Measurements from ENCODE around the gene SPSB4.

The SPSB4 gene

GRCh38 chr3:141176775-141177174 is 125.6 kb downstream of the SPSB4 start:
- TF ChIP-seq CTCF (conservative IDR thresholded peaks at IDR 0.05; ENCODE audit: low read depth, low read length) = no peak
- H3K4me3 ChIP-seq (ENCODE audit: low read length) = no peak overlapping the region
- DNase-seq (ENCODE audit: low read depth) = no peak

GRCh38 chr3:141178026-141178425 is 126.9 kb downstream of the SPSB4 start:
- H3K4me3 ChIP-seq (ENCODE audit: low read length) = no peak overlapping the region
- no peak for DNase-seq (ENCODE audit: low read depth)
- TF ChIP-seq CTCF (conservative IDR thresholded peaks at IDR 0.05; ENCODE audit: low read depth, low read length) = no peak

GRCh38 chr3:141178551-141178950 is 127.4 kb downstream of the SPSB4 start:
- no peak for DNase-seq (ENCODE audit: low read depth)
- TF ChIP-seq CTCF (conservative IDR thresholded peaks at IDR 0.05; ENCODE audit: low read depth, low read length) = no peak
- H3K4me3 ChIP-seq (ENCODE audit: low read length) = no peak overlapping the region

GRCh38 chr3:141179983-141180382 is 128.8 kb downstream of the SPSB4 start:
- no peak for DNase-seq (ENCODE audit: low read depth)
- no peak overlapping the region for H3K4me3 ChIP-seq (ENCODE audit: low read length)
- no peak for TF ChIP-seq CTCF (conservative IDR thresholded peaks at IDR 0.05; ENCODE audit: low read depth, low read length)

- no peak for DNase-seq (ENCODE audit: low read depth)
- TF ChIP-seq CTCF (conservative IDR thresholded peaks at IDR 0.05; ENCODE audit: low read depth, low read length) = no peak
- H3K4me3 ChIP-seq (ENCODE audit: low read length) = no peak overlapping the region
Observed at GRCh38 chr3:141181196-141181595, 130.0 kb downstream of the SPSB4 start.

GRCh38 chr3:141181819-141182218 is 130.7 kb downstream of the SPSB4 start:
- DNase-seq (ENCODE audit: low read depth) = no peak
- TF ChIP-seq CTCF (conservative IDR thresholded peaks at IDR 0.05; ENCODE audit: low read depth, low read length) = no peak
- H3K4me3 ChIP-seq (ENCODE audit: low read length) = no peak overlapping the region

- DNase-seq (ENCODE audit: low read depth) = no peak
- no peak for TF ChIP-seq CTCF (conservative IDR thresholded peaks at IDR 0.05; ENCODE audit: low read depth, low read length)
- H3K4me3 ChIP-seq (ENCODE audit: low read length) = no peak overlapping the region
Observed at GRCh38 chr3:141183606-141184005, 132.5 kb downstream of the SPSB4 start.

Measured in retinal pigment epithelial cell (primary cell).